C4-2B (cell line): ENCODE results near the gene LEUTX.
"Not testable (repeated sequence)": the region's sequence is repeated elsewhere in the genome, so short reads cannot be mapped to it uniquely, and the experiment has no call there.

Experiments
- H3K27ac ChIP-seq: fragments of 450-650 bp; 2 replicates; pipeline ENCODE4 v1.5.1; 2017
- CTCF ChIP-seq: fragments of 450-650 bp; conservative IDR thresholded peaks from 2 replicates; pipeline ENCODE4 v1.5.1; 2017; ENCODE audit warnings: mild to moderate bottlenecking
- ZFX ChIP-seq: fragments of 450-650 bp; IDR thresholded peaks from 2 replicates; pipeline ENCODE4 v1.6.1; 2017

The LEUTX gene

GRCh38 chr19:39805104-39805503 lies 26.4 kb downstream of the LEUTX start:
- TF ChIP-seq CTCF, result no peak
- no peak for TF ChIP-seq ZFX
- H3K27ac ChIP-seq, result no peak overlapping the region

GRCh38 chr19:39807846-39808364 lies 29.3 kb downstream of the LEUTX start:
- TF ChIP-seq CTCF, result no peak
- no peak for TF ChIP-seq ZFX
- no peak overlapping the region for H3K27ac ChIP-seq

GRCh38 chr19:39808688-39809087 lies 30.0 kb downstream of the LEUTX start:
- H3K27ac ChIP-seq, result not testable (repeated sequence)

GRCh38 chr19:39809368-39809767 lies 30.7 kb downstream of the LEUTX start:
- TF ChIP-seq ZFX (no peak), CTCF (no peak)
- no peak overlapping the region for H3K27ac ChIP-seq

- TF ChIP-seq CTCF, result no peak
- no peak for TF ChIP-seq ZFX
- no peak overlapping the region for H3K27ac ChIP-seq
Observed at GRCh38 chr19:39810424-39810823, 31.8 kb downstream of the LEUTX start.

- TF ChIP-seq ZFX (no peak), CTCF (no peak)
- H3K27ac ChIP-seq, result no peak overlapping the region
Observed at GRCh38 chr19:39811064-39811463, 32.4 kb downstream of the LEUTX start.

- no peak overlapping the region for H3K27ac ChIP-seq
- TF ChIP-seq ZFX, result no peak
- TF ChIP-seq CTCF, result no peak
Observed at GRCh38 chr19:39813264-39813993, 34.8 kb downstream of the LEUTX start.

GRCh38 chr19:39814111-39814510 lies 35.5 kb downstream of the LEUTX start:
- not testable (repeated sequence) for H3K27ac ChIP-seq
